ENCODE results near the gene ATP1B1.

ATP1B1 gene

DNA sequence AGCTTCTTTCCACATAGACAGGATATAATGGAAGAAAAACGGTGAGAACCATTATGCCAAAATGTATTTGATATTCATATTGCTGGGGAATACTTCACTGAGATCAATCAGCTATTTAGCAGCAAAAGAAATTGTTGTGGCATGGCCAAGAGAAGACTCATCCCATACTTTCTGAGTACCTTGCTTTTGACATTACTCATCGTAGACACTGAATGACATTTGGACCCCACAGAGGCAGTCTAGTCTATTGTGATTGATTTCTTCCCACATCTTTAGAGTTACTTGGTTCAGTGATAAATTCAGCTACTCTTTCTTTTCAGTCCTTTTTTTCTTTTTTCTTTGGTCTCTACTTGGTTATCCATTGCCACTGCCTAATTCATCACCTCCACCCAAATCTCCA, 22.1 kb downstream of the ATP1B1 start:
- Histone ChIP-seq H3K27ac (peak overlapping the region in 1 of 2 donors; percentile 29), H3K4me3 (no peak overlapping the region)
- TF ChIP-seq, protein P1, sequence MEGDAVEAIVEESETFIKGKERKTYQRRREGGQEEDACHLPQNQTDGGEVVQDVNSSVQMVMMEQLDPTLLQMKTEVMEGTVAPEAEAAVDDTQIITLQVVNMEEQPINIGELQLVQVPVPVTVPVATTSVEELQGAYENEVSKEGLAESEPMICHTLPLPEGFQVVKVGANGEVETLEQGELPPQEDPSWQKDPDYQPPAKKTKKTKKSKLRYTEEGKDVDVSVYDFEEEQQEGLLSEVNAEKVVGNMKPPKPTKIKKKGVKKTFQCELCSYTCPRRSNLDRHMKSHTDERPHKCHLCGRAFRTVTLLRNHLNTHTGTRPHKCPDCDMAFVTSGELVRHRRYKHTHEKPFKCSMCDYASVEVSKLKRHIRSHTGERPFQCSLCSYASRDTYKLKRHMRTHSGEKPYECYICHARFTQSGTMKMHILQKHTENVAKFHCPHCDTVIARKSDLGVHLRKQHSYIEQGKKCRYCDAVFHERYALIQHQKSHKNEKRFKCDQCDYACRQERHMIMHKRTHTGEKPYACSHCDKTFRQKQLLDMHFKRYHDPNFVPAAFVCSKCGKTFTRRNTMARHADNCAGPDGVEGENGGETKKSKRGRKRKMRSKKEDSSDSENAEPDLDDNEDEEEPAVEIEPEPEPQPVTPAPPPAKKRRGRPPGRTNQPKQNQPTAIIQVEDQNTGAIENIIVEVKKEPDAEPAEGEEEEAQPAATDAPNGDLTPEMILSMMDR (IDR thresholded peaks at IDR 0.05), result no peak
- DNase-seq (ENCODE audit: low spot score), result no peak

DNA sequence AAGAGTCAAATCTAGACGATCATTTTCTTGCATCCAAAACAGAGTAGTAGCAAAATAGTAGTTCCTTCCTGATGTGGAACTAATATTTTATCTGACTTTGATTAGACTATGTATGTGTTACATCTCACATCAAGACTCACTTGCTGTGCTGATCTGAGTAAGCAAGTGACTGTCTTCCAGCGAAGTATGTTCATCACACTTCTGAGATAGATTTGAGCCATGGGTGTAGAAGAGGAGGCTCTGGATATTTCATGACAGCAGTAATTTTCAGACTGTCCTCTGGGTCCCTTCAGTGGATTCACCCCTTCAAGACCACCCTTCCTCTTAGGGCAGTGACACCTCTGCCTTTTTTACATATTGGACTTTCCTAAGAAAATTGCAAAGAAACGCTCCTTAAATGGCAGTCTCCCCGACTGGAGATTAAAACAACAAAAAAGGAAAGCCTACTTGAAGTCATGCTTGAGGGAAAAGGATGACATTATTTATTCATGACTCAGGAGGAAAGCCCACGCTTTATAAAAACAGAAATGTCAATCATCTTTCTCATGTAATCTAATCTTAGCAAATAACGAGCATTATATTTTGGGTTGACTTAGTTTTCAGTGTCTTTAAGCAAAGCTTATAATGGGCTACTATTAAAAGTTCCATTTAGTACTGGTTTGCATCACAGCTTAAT, 22.8 kb downstream of the ATP1B1 start:
- peak overlapping the region in 1 of 2 donors; percentile 29 for H3K27ac ChIP-seq
- TF ChIP-seq, protein P1 (IDR thresholded peaks at IDR 0.05), result no peak
- DNase-seq (ENCODE audit: low spot score), result no peak
- no peak overlapping the region for H3K4me3 ChIP-seq

DNA sequence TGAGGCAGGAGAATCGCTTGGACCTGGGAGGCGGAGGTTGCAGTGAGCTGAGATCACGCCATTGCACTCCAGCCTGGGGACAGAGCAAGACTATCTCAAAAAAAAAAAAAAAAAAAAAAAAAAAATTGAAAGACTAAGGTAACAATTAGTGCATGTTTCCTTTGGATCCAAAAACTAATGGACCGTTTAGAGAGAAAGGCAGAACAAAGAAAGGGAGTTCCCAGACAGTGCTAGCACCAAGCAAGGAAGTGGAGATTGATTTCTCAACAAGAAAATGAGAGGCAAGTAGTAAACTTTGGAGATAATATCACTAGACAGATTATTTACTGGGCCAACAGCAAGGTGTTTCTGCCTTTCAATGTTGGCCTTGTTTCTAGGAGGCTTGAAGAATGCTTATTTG, 24.2 kb downstream of the ATP1B1 start:
- H3K27ac ChIP-seq, result no peak overlapping the region
- no peak for DNase-seq (ENCODE audit: low spot score)
- H3K4me3 ChIP-seq, result no peak overlapping the region
- TF ChIP-seq, protein P1 (IDR thresholded peaks at IDR 0.05), result no peak

DNA sequence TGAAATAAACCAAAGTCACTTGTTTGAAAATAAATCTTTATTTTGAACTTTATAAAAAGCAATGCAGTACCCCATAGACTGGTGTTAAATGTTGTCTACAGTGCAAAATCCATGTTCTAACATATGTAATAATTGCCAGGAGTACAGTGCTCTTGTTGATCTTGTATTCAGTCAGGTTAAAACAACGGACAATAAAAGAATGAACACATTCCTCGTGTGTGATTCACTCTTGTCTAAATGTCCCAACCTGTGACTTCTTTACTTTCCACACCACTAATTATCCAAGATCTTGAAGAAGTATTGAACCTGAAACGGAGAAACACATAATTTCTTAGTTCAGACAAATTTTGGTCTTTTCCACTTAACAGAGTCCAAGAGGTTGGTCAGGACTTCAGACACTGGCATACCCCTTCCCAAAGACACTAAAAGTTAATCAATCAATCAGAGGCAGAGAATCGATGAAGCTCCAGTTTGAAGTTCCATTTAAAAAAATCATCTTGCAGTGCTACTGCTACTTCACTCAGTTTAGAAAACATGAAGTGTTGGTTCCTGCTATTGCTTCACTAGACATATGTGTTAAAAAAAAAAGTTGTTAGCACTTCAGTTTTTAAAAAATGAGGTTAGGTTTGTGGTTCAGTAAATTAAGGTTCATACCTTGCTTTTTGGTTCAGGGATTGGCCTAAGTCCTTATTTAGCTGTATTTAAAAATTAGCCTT, 26.2 kb downstream of the ATP1B1 start:
- Histone ChIP-seq H3K27ac (no peak overlapping the region), H3K4me3 (no peak overlapping the region)
- no peak for DNase-seq (ENCODE audit: low spot score)
- TF ChIP-seq, protein P1 (IDR thresholded peaks at IDR 0.05), result no peak

DNA sequence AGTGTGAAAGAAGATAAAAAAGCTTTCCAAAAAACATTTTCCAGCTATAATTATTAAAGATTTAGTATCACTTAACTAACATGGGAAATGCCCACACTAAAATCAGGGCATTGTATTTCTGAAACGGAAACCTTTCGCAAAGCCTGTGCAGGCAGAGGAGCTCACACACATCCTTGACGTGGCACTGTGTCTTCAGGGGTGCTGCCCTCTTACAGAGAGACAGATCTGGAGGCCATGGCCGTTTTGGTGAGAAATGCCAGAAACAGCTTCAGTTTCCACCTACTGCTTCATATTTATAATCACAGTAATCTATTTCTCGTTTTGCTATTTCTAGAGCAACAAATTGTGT, 26.7 kb downstream of the ATP1B1 start:
- no peak for DNase-seq (ENCODE audit: low spot score)
- H3K4me3 ChIP-seq, result no peak overlapping the region
- H3K27ac ChIP-seq, result no peak overlapping the region
- TF ChIP-seq, protein P1 (IDR thresholded peaks at IDR 0.05), result no peak

DNA sequence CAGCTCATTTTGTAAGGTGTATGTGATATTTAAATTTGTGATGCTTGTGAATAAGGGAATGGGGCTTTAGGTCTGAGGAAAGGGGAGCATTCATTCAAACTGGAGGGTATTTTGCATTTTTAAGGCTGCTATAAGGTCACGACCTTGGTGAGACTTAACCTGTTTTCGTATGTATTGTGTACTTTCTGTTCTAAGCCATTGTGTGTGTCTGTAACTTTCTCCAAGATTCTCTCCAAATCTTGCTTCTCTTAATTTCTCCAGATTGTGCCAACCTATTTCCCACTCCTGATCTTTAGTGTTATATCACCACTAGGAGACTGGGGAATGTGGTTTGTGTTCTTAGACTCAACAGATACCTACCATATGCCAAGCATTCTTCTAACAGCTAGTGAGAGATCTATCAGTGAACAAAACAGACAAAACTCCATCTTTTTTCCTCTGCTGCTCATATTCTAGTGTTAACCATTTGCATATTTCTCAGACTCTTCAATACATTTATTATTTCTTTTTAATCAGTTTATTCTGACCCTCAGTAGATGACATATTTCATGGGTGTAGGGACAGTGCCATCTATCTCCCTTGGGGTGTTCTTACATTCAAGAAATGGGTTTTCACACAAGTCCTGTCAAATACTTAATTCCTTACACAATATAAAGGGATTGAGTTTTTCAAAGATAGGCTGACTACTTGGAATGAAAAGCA, 27.5 kb downstream of the ATP1B1 start:
- no peak overlapping the region for H3K4me3 ChIP-seq
- TF ChIP-seq, protein P1 (IDR thresholded peaks at IDR 0.05), result no peak
- DNase-seq (ENCODE audit: low spot score), result no peak
- no peak overlapping the region for H3K27ac ChIP-seq
